ENCODE results near the gene KIF21B.
"Not testable (repeated sequence)": the region's sequence is repeated elsewhere in the genome, so short reads cannot be mapped to it uniquely, and the experiment has no call there.

KIF21B gene

GRCh38 chr1:200967693-200968468, 55.6 kb downstream of the KIF21B start:
- Mint-ChIP-seq H3K27me3 (ENCODE audit: low read depth) (peaks cover 4% of the 10 kb centered on the region), H3K4me3 (no peak overlapping the region), H3K4me1 (peaks cover 48% of the 10 kb centered on the region), H3K9me3 (no peaks in the 10 kb centered on the region), H3K27ac (no peak overlapping the region), H3K36me3 (ENCODE audit: low read depth) (no peaks in the 10 kb centered on the region)
- TF ChIP-seq CTCF (IDR thresholded peaks at IDR 0.05; ENCODE audit: unreplicated experiment in 3 of 3) = no peak

- Mint-ChIP-seq H3K4me1 (peaks cover 48% of the 10 kb centered on the region), H3K36me3 (ENCODE audit: low read depth) (no peaks in the 10 kb centered on the region), H3K4me3 (no peak overlapping the region), H3K27ac (no peak overlapping the region), H3K9me3 (no peaks in the 10 kb centered on the region), H3K27me3 (ENCODE audit: low read depth) (peaks cover 4% of the 10 kb centered on the region)
- TF ChIP-seq CTCF (IDR thresholded peaks at IDR 0.05; ENCODE audit: unreplicated experiment in 3 of 3) = no peak
These were observed 56.6 kb downstream of the KIF21B start for GRCh38 chr1:200966934-200967333.

GRCh38 chr1:200965111-200965805, 58.3 kb downstream of the KIF21B start:
- H3K36me3 Mint-ChIP-seq (ENCODE audit: low read depth) = no peaks in the 10 kb centered on the region

GRCh38 chr1:200963888-200964287, 59.6 kb downstream of the KIF21B start:
- H3K36me3 Mint-ChIP-seq (ENCODE audit: low read depth); H3K9me3 Mint-ChIP-seq; H3K4me3 Mint-ChIP-seq; H3K27ac Mint-ChIP-seq: not testable (repeated sequence)
- Mint-ChIP-seq H3K4me1 (peaks cover 43% of the 10 kb centered on the region), H3K27me3 (ENCODE audit: low read depth) (peaks cover 12% of the 10 kb centered on the region)

More at GRCh38 chr1:200965111-200965805, 58.3 kb downstream of the KIF21B start:
- no peak for TF ChIP-seq CTCF (IDR thresholded peaks at IDR 0.05; ENCODE audit: unreplicated experiment in 3 of 3)
- H3K4me1 Mint-ChIP-seq = peaks cover 47% of the 10 kb centered on the region
- no peaks in the 10 kb centered on the region for H3K9me3 Mint-ChIP-seq
- H3K27me3 Mint-ChIP-seq (ENCODE audit: low read depth) = peaks cover 4% of the 10 kb centered on the region
- H3K27ac Mint-ChIP-seq = peak overlapping the region in 2 of 3 experiments; percentile 24 to 44
- H3K4me3 Mint-ChIP-seq = no peak overlapping the region

- Mint-ChIP-seq H3K36me3 (ENCODE audit: low read depth) (no peaks in the 10 kb centered on the region), H3K27me3 (ENCODE audit: low read depth) (peaks cover 12% of the 10 kb centered on the region), H3K4me1 (peaks cover 35% of the 10 kb centered on the region), H3K9me3 (no peaks in the 10 kb centered on the region), H3K27ac (no peak overlapping the region), H3K4me3 (no peak overlapping the region)
- no peak for TF ChIP-seq CTCF (IDR thresholded peaks at IDR 0.05; ENCODE audit: unreplicated experiment in 3 of 3)
These were observed 60.4 kb downstream of the KIF21B start for GRCh38 chr1:200963076-200963475.

- TF ChIP-seq CTCF (IDR thresholded peaks at IDR 0.05; ENCODE audit: unreplicated experiment in 3 of 3) = no peak
- Mint-ChIP-seq H3K4me3 (no peak overlapping the region), H3K9me3 (no peaks in the 10 kb centered on the region), H3K4me1 (peaks cover 34% of the 10 kb centered on the region), H3K27me3 (ENCODE audit: low read depth) (peaks cover 12% of the 10 kb centered on the region), H3K27ac (no peak overlapping the region), H3K36me3 (ENCODE audit: low read depth) (no peaks in the 10 kb centered on the region)
These were observed 60.9 kb downstream of the KIF21B start for GRCh38 chr1:200962631-200963030.

- H3K27me3 Mint-ChIP-seq (ENCODE audit: low read depth) = peaks cover 15% of the 10 kb centered on the region
- not testable (repeated sequence) for H3K36me3 Mint-ChIP-seq (ENCODE audit: low read depth); H3K27ac Mint-ChIP-seq; H3K4me3 Mint-ChIP-seq; H3K9me3 Mint-ChIP-seq
- peaks cover 34% of the 10 kb centered on the region for H3K4me1 Mint-ChIP-seq
These were observed 61.4 kb downstream of the KIF21B start for GRCh38 chr1:200962151-200962550.
